NCI-H1417 treated with DMSO at 0.1 percent for 48 hours (cell line): ENCODE measurements around the gene BROX.

Source experiments
- DNase-seq: peaks from one replicate; lab custom pipeline; 2025; lab: John Stamatoyannopoulos, UW

BROX gene

GRCh38 chr1:222777977-222778376, 65.6 kb downstream of the BROX start:
- DNase-seq, result no peak

GRCh38 chr1:222781251-222781650, 68.9 kb downstream of the BROX start:
- DNase-seq, result no peak

- DNase-seq, result no peak
Measured at GRCh38 chr1:222783051-222783450, 70.7 kb downstream of the BROX start.

GRCh38 chr1:222784371-222784770, 72.0 kb downstream of the BROX start:
- no peak for DNase-seq
